ENCODE measurements around the gene ADIRF. TPM values are rescaled to one million over a fixed set of nuclear protein-coding genes. Genes with fewer than 3 reads are reported as not detected.
"Not testable (repeated sequence)": the region's sequence is repeated elsewhere in the genome, so short reads cannot be mapped to it uniquely, and the experiment has no call there.

Gene ADIRF
- total RNA-seq, 1 experiment from 2014 or later: not detected

GRCh38 chr10:87014986-87015716 lies 46.9 kb downstream of the ADIRF start:
- H3K4me3 ChIP-seq (ENCODE audit: low read depth, low read length); H3K27me3 ChIP-seq (replicated peaks; ENCODE audit: control insufficient read depth, insufficient read depth, low read length); CTCF ChIA-PET; BruUV-seq (replicated peaks); H3K27ac Mint-ChIP-seq (ENCODE audit: unreplicated experiment); POLR2A ChIA-PET; H3K4me3 Mint-ChIP-seq (ENCODE audit: unreplicated experiment); H3K36me3 ChIP-seq (ENCODE audit: control insufficient read depth, insufficient read depth, low read length); intact Hi-C loops (cut with micrococcal nuclease; ENCODE audit: unreplicated experiment); H3K36me3 Mint-ChIP-seq (ENCODE audit: insufficient read depth, unreplicated experiment); H3K27me3 Mint-ChIP-seq (ENCODE audit: insufficient read depth, unreplicated experiment); DNase-seq; H3K4me1 ChIP-seq; H3K9me3 ChIP-seq; H3K4me1 Mint-ChIP-seq (ENCODE audit: low read depth, unreplicated experiment); H3K9me3 Mint-ChIP-seq (ENCODE audit: unreplicated experiment): not testable (repeated sequence)

DNA sequence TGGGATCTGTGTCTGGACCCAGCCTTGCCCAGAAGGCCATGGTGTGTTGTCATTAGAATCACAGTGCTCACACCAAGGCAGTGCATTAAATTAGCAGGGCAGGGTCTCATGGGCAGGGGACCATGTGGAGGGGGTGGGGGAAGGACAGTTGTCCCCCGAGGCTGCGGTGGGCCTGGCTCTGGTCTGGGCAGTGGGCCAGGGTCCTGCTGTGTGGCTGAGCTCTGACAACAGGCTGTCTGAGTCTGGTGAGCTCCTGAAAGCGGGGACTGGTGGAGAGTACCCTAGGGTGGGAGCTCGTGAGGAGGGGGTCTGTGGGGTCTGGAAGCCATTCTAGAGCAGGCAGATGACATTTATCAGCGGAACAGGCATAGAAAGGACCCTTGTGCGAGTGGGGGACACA lies 49.8 kb downstream of the ADIRF start:
- CTCF ChIA-PET; BruUV-seq (replicated peaks); POLR2A ChIA-PET; H3K27me3 ChIP-seq (replicated peaks; ENCODE audit: control insufficient read depth, insufficient read depth, low read length); intact Hi-C loops (cut with micrococcal nuclease; ENCODE audit: unreplicated experiment); DNase-seq; H3K27me3 Mint-ChIP-seq (ENCODE audit: insufficient read depth, unreplicated experiment); H3K4me3 Mint-ChIP-seq (ENCODE audit: unreplicated experiment); H3K9me3 Mint-ChIP-seq (ENCODE audit: unreplicated experiment); H3K9me3 ChIP-seq; H3K4me1 ChIP-seq; H3K4me3 ChIP-seq (ENCODE audit: low read depth, low read length); H3K36me3 Mint-ChIP-seq (ENCODE audit: insufficient read depth, unreplicated experiment); H3K27ac Mint-ChIP-seq (ENCODE audit: unreplicated experiment); H3K4me1 Mint-ChIP-seq (ENCODE audit: low read depth, unreplicated experiment); H3K36me3 ChIP-seq (ENCODE audit: control insufficient read depth, insufficient read depth, low read length): not testable (repeated sequence)

DNA sequence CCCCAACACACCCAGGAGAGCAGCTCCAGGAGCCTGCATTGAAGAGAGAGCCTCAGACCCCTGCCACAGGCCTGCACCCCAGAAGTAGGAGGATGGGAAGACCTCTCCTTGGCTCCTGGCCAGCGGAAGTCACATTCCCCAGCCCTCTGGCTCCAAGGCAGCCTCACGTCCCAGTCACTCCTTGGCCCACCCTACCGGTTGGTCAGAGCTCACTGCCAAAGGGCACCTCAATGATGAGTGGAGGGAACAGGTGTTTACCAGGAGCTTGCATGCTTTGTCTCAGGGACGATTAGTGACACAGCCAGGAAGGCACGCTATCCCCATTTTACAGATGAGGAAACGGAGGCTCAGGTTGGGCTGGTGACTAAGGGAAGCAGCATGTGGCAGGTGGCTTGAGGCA lies 50.8 kb downstream of the ADIRF start:
- H3K9me3 Mint-ChIP-seq (ENCODE audit: unreplicated experiment); CTCF ChIA-PET; H3K4me3 ChIP-seq (ENCODE audit: low read depth, low read length): not testable (repeated sequence)

DNA sequence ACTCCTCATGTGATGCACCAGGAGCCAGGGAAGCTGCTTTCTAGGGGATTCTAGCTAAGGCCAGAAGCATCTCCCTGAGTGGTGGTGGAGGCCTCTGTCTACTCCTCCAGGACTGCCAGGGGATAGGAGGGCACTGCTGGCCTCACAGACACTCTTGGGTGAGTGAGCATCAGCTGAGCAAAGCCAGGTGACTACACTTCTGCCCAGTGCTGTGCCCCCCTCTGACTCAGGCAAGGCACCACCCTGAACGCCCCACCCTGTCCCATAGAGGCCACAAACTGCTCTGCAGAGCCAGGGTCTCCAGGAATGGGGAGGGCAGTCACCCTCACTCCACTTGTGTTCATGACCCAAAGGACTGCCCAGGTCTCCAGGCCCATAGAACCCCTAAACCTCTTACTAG lies 51.2 kb downstream of the ADIRF start:
- not testable (repeated sequence) for BruUV-seq (replicated peaks); H3K27ac Mint-ChIP-seq (ENCODE audit: unreplicated experiment)

More for the DNA sequence above, 50.8 kb downstream of the ADIRF start:
- H3K4me1 ChIP-seq; H3K9me3 ChIP-seq; H3K36me3 Mint-ChIP-seq (ENCODE audit: insufficient read depth, unreplicated experiment); H3K27me3 Mint-ChIP-seq (ENCODE audit: insufficient read depth, unreplicated experiment); DNase-seq; intact Hi-C loops (cut with micrococcal nuclease; ENCODE audit: unreplicated experiment); H3K27me3 ChIP-seq (replicated peaks; ENCODE audit: control insufficient read depth, insufficient read depth, low read length); H3K36me3 ChIP-seq (ENCODE audit: control insufficient read depth, insufficient read depth, low read length); BruUV-seq (replicated peaks); H3K4me1 Mint-ChIP-seq (ENCODE audit: low read depth, unreplicated experiment); POLR2A ChIA-PET; H3K4me3 Mint-ChIP-seq (ENCODE audit: unreplicated experiment); H3K27ac Mint-ChIP-seq (ENCODE audit: unreplicated experiment): not testable (repeated sequence)

DNA sequence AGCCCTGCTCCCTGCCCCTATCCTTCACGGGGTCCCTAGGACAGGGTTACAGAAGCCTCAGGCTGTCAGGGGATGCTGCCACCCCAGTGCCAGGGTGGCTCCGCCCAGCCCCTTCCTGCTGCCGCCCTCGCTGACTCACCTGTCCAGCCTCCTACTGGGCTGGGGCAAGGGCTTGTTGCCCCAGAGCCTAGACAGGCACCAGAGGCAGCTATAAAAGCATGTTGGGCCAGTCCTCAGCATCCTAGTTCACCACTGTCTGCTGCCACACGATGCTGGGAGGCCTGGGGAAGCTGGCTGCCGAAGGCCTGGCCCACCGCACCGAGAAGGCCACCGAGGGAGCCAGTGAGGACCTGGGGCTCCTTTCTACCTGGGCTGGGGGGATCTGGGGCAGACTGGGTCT lies 51.8 kb downstream of the ADIRF start, which contains the start of gene FAM25A:
TSS of gene FAM25A (plus strand) at position 239 of the 400 bp plus-strand sequence. CDS start at position 270, 31 bp downstream.
- DNase-seq; BruUV-seq (replicated peaks); H3K36me3 Mint-ChIP-seq (ENCODE audit: insufficient read depth, unreplicated experiment); H3K4me3 Mint-ChIP-seq (ENCODE audit: unreplicated experiment); POLR2A ChIA-PET; H3K9me3 ChIP-seq; H3K4me3 ChIP-seq (ENCODE audit: low read depth, low read length); H3K27me3 ChIP-seq (replicated peaks; ENCODE audit: control insufficient read depth, insufficient read depth, low read length); H3K4me1 Mint-ChIP-seq (ENCODE audit: low read depth, unreplicated experiment); H3K27me3 Mint-ChIP-seq (ENCODE audit: insufficient read depth, unreplicated experiment); CTCF ChIA-PET; H3K4me1 ChIP-seq; H3K27ac Mint-ChIP-seq (ENCODE audit: unreplicated experiment); intact Hi-C loops (cut with micrococcal nuclease; ENCODE audit: unreplicated experiment); H3K36me3 ChIP-seq (ENCODE audit: control insufficient read depth, insufficient read depth, low read length); H3K9me3 Mint-ChIP-seq (ENCODE audit: unreplicated experiment): not testable (repeated sequence)

More for the DNA sequence above, 51.2 kb downstream of the ADIRF start:
- CTCF ChIA-PET; H3K4me1 Mint-ChIP-seq (ENCODE audit: low read depth, unreplicated experiment); DNase-seq; H3K36me3 Mint-ChIP-seq (ENCODE audit: insufficient read depth, unreplicated experiment); POLR2A ChIA-PET; H3K4me1 ChIP-seq; H3K27me3 ChIP-seq (replicated peaks; ENCODE audit: control insufficient read depth, insufficient read depth, low read length); H3K9me3 ChIP-seq; H3K9me3 Mint-ChIP-seq (ENCODE audit: unreplicated experiment); intact Hi-C loops (cut with micrococcal nuclease; ENCODE audit: unreplicated experiment); H3K4me3 ChIP-seq (ENCODE audit: low read depth, low read length); H3K27me3 Mint-ChIP-seq (ENCODE audit: insufficient read depth, unreplicated experiment); H3K36me3 ChIP-seq (ENCODE audit: control insufficient read depth, insufficient read depth, low read length); H3K4me3 Mint-ChIP-seq (ENCODE audit: unreplicated experiment): not testable (repeated sequence)

Other genes with a start within 250 kb of the ADIRF start
- 53.4 and 63.2 TPM in 2 replicates for gene BMPR1A, start 211.9 kb upstream of the ADIRF start, total RNA-seq (2022)
- gene MMRN2, start 10.9 kb upstream of the ADIRF start, total RNA-seq (2022): 0.21 and 0.64 TPM in 2 replicates
- gene SNCG, start 9.9 kb upstream of the ADIRF start, total RNA-seq (2022): 0.45 TPM in 1 of 2 replicates, not detected in the other
- gene FAM25A, start 51.8 kb downstream of the ADIRF start, total RNA-seq (2022): not detected in 2 replicates
- gene GLUD1, start 126.4 kb downstream of the ADIRF start, total RNA-seq (2022): 767 and 787 TPM in 2 replicates
- 49.3 and 51.0 TPM in 2 replicates for gene SHLD2, start 126.7 kb downstream of the ADIRF start, total RNA-seq (2022)